SK-N-MC (cell line): ENCODE results near the gene SYNJ2.

Experiments
- DNase-seq: peaks from one replicate; pipeline ENCODE4 v3.0.0-alpha.2; 2011; ENCODE audit warnings: low read depth, low spot score
- H3K27ac ChIP-seq: fragments of 200-600 bp; sonication (generic); 2 replicates; pipeline ENCODE4 v1.5.1; 2016; ENCODE audit warnings: mixed run types
- H3K36me3 ChIP-seq: fragments of 200-600 bp; sonication (generic); 2 replicates; pipeline ENCODE4 v1.6.1; 2017; ENCODE audit warnings: antibody characterized with exemption, low read length, mixed read lengths; ENCODE audit not compliant: insufficient read depth
- H3K4me3 ChIP-seq: fragments of 200-600 bp; sonication (generic); 2 replicates; pipeline ENCODE4 v1.5.1; 2016
- H3K9ac ChIP-seq: fragments of 200-600 bp; sonication (generic); 2 replicates; pipeline ENCODE4 v1.8.0; 2017; ENCODE audit warnings: mixed run types, mixed read lengths; ENCODE audit not compliant: insufficient read length
- H3K9me3 ChIP-seq: fragments of 200-600 bp; sonication (generic); 2 replicates; pipeline ENCODE4 v1.6.1; 2017; ENCODE audit warnings: low read depth, mild to moderate bottlenecking, antibody characterized with exemption, low read length, moderate library complexity, mixed read lengths
- EZH2 ChIP-seq: fragments of 200-600 bp; sonication (generic); IDR thresholded peaks from one replicate; pipeline ENCODE4 v1.6.1; 2017; ENCODE audit warnings: antibody characterized with exemption
- FOXP2 ChIP-seq: optimal IDR thresholded peaks from 2 replicates; pipeline ENCODE3; 2011; ENCODE audit warnings: mild to moderate bottlenecking, moderate library complexity; ENCODE audit not compliant: insufficient read depth; ENCODE audit errors: extremely low read length, control extremely low read depth
- POLR2AphosphoS5 ChIP-seq: IDR thresholded peaks from 2 replicates; pipeline ENCODE4 v1.6.1; 2012; ENCODE audit warnings: mild to moderate bottlenecking, low read depth, low read length, borderline replicate concordance

Gene SYNJ2

GRCh38 chr6:158030380-158031300, 49.0 kb downstream of the SYNJ2 start:
- no peak overlapping the region for H3K27ac ChIP-seq

GRCh38 chr6:158031381-158032353, 50.0 kb downstream of the SYNJ2 start:
- Histone ChIP-seq H3K9me3 (no peaks in the 10 kb centered on the region), H3K27ac (no peak overlapping the region), H3K4me3 (no peak overlapping the region), H3K9ac (no peak overlapping the region), H3K36me3 (no peaks in the 10 kb centered on the region)
- TF ChIP-seq EZH2: no peak
- no peak for TF ChIP-seq POLR2AphosphoS5
- no peak for TF ChIP-seq FOXP2
- no peak for DNase-seq

More at GRCh38 chr6:158030380-158031300, 49.0 kb downstream of the SYNJ2 start:
- no peak for TF ChIP-seq POLR2AphosphoS5
- TF ChIP-seq FOXP2: no peak
- no peak for TF ChIP-seq EZH2
- Histone ChIP-seq H3K9me3 (no peaks in the 10 kb centered on the region), H3K4me3 (no peak overlapping the region), H3K36me3 (no peaks in the 10 kb centered on the region), H3K9ac (no peak overlapping the region)
- DNase-seq: no peak

DNA sequence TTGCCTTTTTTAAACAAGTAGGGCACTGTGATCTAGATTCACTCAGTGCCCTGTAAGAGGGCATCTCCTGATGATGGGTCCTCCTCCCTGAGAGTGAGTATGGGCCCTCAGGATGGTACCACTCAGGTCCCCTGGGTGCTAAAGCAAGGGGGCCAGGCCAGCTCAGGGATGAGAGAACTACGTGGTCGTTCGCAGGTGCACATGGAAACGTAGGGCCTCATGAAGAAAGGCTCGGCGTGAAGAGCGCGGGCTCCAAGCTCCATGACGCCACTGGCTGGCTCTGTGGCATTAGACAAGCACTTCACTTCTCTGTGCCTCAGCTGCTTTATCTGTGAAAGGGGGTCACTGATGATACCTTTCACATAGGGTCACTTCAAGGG, 50.7 kb downstream of the SYNJ2 start:
- Histone ChIP-seq H3K27ac (no peak overlapping the region), H3K9me3 (no peaks in the 10 kb centered on the region), H3K4me3 (no peak overlapping the region), H3K36me3 (no peaks in the 10 kb centered on the region), H3K9ac (no peak overlapping the region)
- DNase-seq: no peak
- TF ChIP-seq FOXP2 (no peak), EZH2 (no peak), POLR2AphosphoS5 (no peak)

DNA sequence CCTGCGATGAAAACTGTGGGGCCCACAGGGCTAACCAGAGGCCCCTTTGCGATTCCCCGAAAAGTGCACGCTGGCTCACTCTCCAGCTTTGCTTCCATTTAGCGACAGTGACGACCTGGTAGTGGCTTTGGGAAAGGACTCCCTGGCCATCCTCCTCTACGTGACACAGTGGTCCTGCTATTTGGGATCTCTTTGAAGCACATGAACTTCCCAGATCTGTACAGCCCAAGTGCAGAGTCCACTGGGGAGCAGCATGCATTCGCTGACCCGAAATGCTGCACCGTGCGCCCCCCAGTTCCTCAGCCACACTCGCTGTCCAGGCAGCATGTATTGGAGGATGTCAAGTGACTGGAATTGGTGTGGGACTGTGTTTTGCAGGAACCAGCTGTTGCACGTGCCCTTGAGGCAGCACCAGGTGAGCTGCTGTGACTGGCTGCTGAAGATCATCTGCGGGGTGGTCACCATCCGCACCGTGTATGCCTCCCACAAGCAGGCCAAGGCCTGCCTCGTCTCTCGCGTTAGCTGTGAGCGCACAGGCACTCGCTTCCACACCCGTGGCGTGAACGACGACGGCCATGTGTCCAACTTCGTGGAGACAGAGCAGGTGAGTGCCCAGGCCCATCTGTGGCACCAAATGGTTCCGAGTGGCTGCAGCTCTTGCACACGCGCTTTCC, 51.6 kb downstream of the SYNJ2 start:
- no peak overlapping the region for H3K9ac ChIP-seq
- H3K36me3 ChIP-seq: no peaks in the 10 kb centered on the region
- H3K9me3 ChIP-seq: no peaks in the 10 kb centered on the region
- no peak overlapping the region for H3K4me3 ChIP-seq
- DNase-seq: no peak
- H3K27ac ChIP-seq: no peak overlapping the region
- TF ChIP-seq POLR2AphosphoS5: no peak
- TF ChIP-seq FOXP2: no peak
- no peak for TF ChIP-seq EZH2

GRCh38 chr6:158033751-158034702, 52.4 kb downstream of the SYNJ2 start:
- DNase-seq: no peak
- Histone ChIP-seq H3K36me3 (no peaks in the 10 kb centered on the region), H3K9ac (no peak overlapping the region), H3K4me3 (no peak overlapping the region), H3K27ac (no peak overlapping the region), H3K9me3 (no peaks in the 10 kb centered on the region)
- TF ChIP-seq FOXP2 (no peak), EZH2 (no peak), POLR2AphosphoS5 (no peak)

- Histone ChIP-seq H3K4me3 (no peak overlapping the region), H3K9me3 (no peaks in the 10 kb centered on the region), H3K9ac (no peak overlapping the region), H3K36me3 (no peaks in the 10 kb centered on the region), H3K27ac (no peak overlapping the region)
- no peak for TF ChIP-seq EZH2
- TF ChIP-seq POLR2AphosphoS5: no peak
- TF ChIP-seq FOXP2: no peak
- DNase-seq: no peak
Measured at GRCh38 chr6:158036261-158036660, 54.6 kb downstream of the SYNJ2 start.

- TF ChIP-seq EZH2 (no peak), POLR2AphosphoS5 (no peak), FOXP2 (no peak)
- Histone ChIP-seq H3K9ac (no peak overlapping the region), H3K9me3 (no peaks in the 10 kb centered on the region), H3K4me3 (no peak overlapping the region), H3K27ac (no peak overlapping the region), H3K36me3 (no peaks in the 10 kb centered on the region)
- DNase-seq: no peak
Measured at GRCh38 chr6:158037021-158037420, 55.4 kb downstream of the SYNJ2 start.
